GM21786 (cell line): ENCODE results near the gene SLC25A25.

Experiments used
- ATAC-seq: cut with Tn5 transposase; IDR thresholded peaks from one replicate; pipeline ENCODE4 v1.9.1; 2021; ENCODE audit not compliant: unreplicated experiment

Gene SLC25A25

GRCh38 chr9:128096616-128097536 lies 28.8 kb downstream of the SLC25A25 start:
- no peak for ATAC-seq

- no peak for ATAC-seq
Measured at GRCh38 chr9:128097543-128098296, 29.7 kb downstream of the SLC25A25 start.

GRCh38 chr9:128098297-128099230 lies 30.5 kb downstream of the SLC25A25 start:
- no peak for ATAC-seq

GRCh38 chr9:128099231-128099931 lies 31.3 kb downstream of the SLC25A25 start:
- ATAC-seq, result no peak

GRCh38 chr9:128099932-128100491 lies 32.0 kb downstream of the SLC25A25 start:
- ATAC-seq, result no peak

GRCh38 chr9:128100581-128100980 lies 32.5 kb downstream of the SLC25A25 start:
- ATAC-seq, result no peak

- ATAC-seq, result no peak
Measured at GRCh38 chr9:128101231-128101661, 33.2 kb downstream of the SLC25A25 start.

GRCh38 chr9:128101690-128102089 lies 33.7 kb downstream of the SLC25A25 start:
- ATAC-seq, result no peak

- no peak for ATAC-seq
Measured at GRCh38 chr9:128102196-128102595, 34.2 kb downstream of the SLC25A25 start.

- no peak for ATAC-seq
Measured at GRCh38 chr9:128102861-128103588, 35.0 kb downstream of the SLC25A25 start.

- ATAC-seq, result no peak
Measured at GRCh38 chr9:128103589-128103962, 35.5 kb downstream of the SLC25A25 start.

- no peak for ATAC-seq
Measured at GRCh38 chr9:128104171-128104618, 36.2 kb downstream of the SLC25A25 start.

GRCh38 chr9:128105538-128106175 lies 37.6 kb downstream of the SLC25A25 start:
- ATAC-seq, result no peak

GRCh38 chr9:128106181-128106939 lies 38.3 kb downstream of the SLC25A25 start:
- ATAC-seq, result no peak

GRCh38 chr9:128106940-128107467 lies 39.0 kb downstream of the SLC25A25 start:
- no peak for ATAC-seq

- no peak for ATAC-seq
Measured at GRCh38 chr9:128107468-128108268, 39.6 kb downstream of the SLC25A25 start.
